Stimulated activated effector memory CD8-positive, alpha-beta T cell treated with anti-CD3 and anti-CD28 coated beads, Interleukin-12 subunit alpha, Interleukin-12 subunit beta, amount 100 ng/mL, for 72 hours (primary cell): Measurements from ENCODE around the gene MATN3.
A peak's percentile ranks its signal among the peaks of the same experiment; 100 is the strongest.
"Not testable (repeated sequence)": the region's sequence is repeated elsewhere in the genome, so short reads cannot be mapped to it uniquely, and the experiment has no call there.

Experiments
- ATAC-seq: fragments of 150-1000 bp; cut with Tn5 transposase; 2 replicates; pipeline ENCODE4 v1.10.0; 2021
- DNase-seq, 2 donors: peaks; one replicate each; pipeline ENCODE4 v3.0.0; 2021 to 2022; ENCODE audit warnings: low spot score in 2 of 2
- H3K27ac Mint-ChIP-seq: one replicate; pipeline ENCODE4 v1.8.0; 2022; ENCODE audit warnings: mild to moderate bottlenecking, mixed read lengths
- H3K36me3 Mint-ChIP-seq: one replicate; pipeline ENCODE4 v1.8.0; 2022; ENCODE audit warnings: mild to moderate bottlenecking, mixed read lengths
- H3K4me1 Mint-ChIP-seq: one replicate; pipeline ENCODE4 v1.8.0; 2022; ENCODE audit warnings: mixed read lengths
- H3K4me3 Mint-ChIP-seq: one replicate; pipeline ENCODE4 v1.8.0; 2022; ENCODE audit warnings: mild to moderate bottlenecking, mixed read lengths
- H3K9me3 Mint-ChIP-seq: one replicate; pipeline ENCODE4 v1.8.0; 2022; ENCODE audit warnings: mixed read lengths

The MATN3 gene

GRCh38 chr2:20048488-20049448 is 36.3 kb upstream of the MATN3 start:
- DNase-seq (no peak), ATAC-seq (no peak)
- peaks cover 25% of the 10 kb centered on the region for H3K4me1 Mint-ChIP-seq
- no peak overlapping the region for H3K27ac Mint-ChIP-seq
- H3K4me3 Mint-ChIP-seq = no peak overlapping the region
- no peaks in the 10 kb centered on the region for H3K9me3 Mint-ChIP-seq
- H3K36me3 Mint-ChIP-seq = peaks cover 9% of the 10 kb centered on the region

DNA sequence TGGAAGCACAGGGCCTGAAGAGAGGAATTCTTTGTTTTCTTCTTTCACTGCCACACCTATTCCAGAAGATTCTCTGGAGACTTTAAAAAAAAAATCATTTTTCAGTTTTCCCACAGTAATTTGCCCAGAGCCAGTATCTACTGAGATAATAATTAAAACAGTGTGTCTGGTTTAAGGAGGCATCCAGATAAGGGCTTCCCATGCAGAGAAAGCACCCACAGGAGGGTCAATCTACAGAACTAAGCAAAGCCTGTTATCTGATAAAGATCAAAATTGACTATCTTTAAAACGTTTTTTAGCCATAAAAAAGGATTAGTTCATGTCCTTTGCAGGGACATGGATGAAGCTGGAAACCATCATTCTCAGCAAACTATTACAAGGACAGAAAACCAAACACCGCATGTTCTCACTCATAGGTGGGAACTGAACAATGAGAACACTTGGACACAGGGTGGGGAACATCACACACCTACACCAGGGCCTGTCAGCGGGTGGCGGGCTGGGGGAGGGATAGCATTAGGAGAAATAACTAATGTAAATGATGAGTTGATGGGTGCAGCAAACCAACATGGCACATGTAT is 33.3 kb upstream of the MATN3 start:
- H3K9me3 Mint-ChIP-seq = not testable (repeated sequence)

GRCh38 chr2:20044778-20045177 is 32.3 kb upstream of the MATN3 start:
- peaks cover 31% of the 10 kb centered on the region for H3K36me3 Mint-ChIP-seq
- no peak for DNase-seq
- no peak overlapping the region for H3K27ac Mint-ChIP-seq
- H3K4me3 Mint-ChIP-seq = no peak overlapping the region
- H3K4me1 Mint-ChIP-seq = peaks cover 17% of the 10 kb centered on the region
- no peak for ATAC-seq
- H3K9me3 Mint-ChIP-seq = no peaks in the 10 kb centered on the region

More for the DNA sequence above, 33.3 kb upstream of the MATN3 start:
- Mint-ChIP-seq H3K4me1 (peaks cover 25% of the 10 kb centered on the region), H3K36me3 (peaks cover 21% of the 10 kb centered on the region)
- not testable (repeated sequence) for DNase-seq, H3K4me3 Mint-ChIP-seq, H3K27ac Mint-ChIP-seq, ATAC-seq

DNA sequence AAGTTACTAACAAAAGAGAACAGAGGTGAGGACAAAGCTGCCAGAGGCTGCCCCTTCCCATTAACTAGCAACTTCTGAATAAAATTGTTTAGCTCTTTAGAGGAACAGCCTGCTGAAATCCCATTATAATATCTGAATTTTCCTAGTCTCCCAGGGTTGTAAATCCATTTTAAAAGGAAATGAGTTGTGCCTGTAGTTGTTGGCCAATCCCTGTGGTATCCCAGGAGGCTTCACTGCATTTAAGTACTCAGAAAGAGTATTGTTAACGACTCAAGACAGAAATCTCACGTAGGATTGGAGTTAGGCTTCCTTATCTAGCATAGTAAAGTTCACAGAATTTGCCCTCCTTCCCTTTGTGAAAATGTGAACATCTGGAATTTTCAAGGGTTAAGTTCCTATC is 30.1 kb upstream of the MATN3 start:
- H3K36me3 Mint-ChIP-seq = peaks cover 54% of the 10 kb centered on the region
- no peak overlapping the region for H3K4me3 Mint-ChIP-seq
- no peak for ATAC-seq

DNA sequence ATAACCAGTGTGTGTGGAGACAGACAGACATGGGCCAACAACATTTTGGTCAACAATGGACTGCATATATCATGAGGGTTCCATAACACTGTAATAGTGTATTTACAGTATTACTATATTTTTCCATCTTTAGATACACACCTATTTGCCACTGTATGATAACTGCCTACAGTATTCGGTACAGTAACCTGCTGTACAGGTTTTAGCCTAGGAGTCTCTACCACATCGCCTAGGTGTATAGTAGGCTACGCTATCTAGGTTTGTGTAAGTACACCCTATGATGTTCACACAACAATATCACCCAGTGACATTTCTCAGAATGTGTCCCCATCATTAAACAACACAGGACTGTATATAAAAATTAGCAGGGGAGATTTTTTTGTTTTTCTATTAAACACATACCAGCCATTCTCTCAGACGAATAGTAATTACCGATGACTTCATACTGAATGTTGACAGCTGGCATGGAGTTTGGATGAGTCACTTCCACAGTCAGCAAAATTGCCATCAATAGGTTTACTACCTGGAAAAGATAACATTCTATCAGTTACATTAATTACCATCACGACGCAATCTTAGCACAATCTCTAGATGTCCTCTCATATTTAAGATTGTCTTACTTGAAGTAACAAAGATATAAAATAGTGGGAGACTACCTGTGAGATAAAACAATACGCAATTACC is 28.2 kb upstream of the MATN3 start:
- H3K27ac Mint-ChIP-seq = no peak overlapping the region
- no peak for DNase-seq

More for the DNA sequence above, 30.1 kb upstream of the MATN3 start:
- no peaks in the 10 kb centered on the region for H3K9me3 Mint-ChIP-seq
- H3K27ac Mint-ChIP-seq = no peak overlapping the region
- H3K4me1 Mint-ChIP-seq = no peaks in the 10 kb centered on the region
- DNase-seq = no peak

DNA sequence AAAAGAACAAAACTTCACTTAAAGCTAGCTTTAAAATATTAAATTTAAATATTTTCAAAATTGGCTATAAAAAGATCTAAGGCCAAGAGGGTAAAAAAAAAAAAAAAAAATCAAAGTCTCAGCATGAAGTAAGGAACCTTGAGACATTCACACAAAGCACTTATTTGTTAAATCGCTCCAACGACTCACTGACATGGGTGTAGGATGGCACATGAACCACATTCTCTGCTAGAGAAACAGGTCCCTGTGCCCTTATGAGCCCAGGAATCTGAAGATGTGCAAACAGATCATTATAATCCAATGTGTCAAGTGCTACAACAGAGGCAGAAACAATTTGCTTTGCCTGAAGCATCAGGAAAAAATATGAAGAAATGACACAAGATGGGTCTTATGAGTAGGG is 25.2 kb upstream of the MATN3 start:
- Mint-ChIP-seq H3K36me3 (peaks cover 93% of the 10 kb centered on the region), H3K4me3 (no peak overlapping the region), H3K4me1 (peaks cover 7% of the 10 kb centered on the region), H3K9me3 (no peaks in the 10 kb centered on the region), H3K27ac (no peak overlapping the region)
- DNase-seq = no peak
- ATAC-seq = no peak

More for the DNA sequence above, 28.2 kb upstream of the MATN3 start:
- Mint-ChIP-seq H3K9me3 (no peaks in the 10 kb centered on the region), H3K36me3 (peaks cover 68% of the 10 kb centered on the region), H3K4me3 (no peak overlapping the region), H3K4me1 (peaks cover 7% of the 10 kb centered on the region)
- ATAC-seq = no peak

DNA sequence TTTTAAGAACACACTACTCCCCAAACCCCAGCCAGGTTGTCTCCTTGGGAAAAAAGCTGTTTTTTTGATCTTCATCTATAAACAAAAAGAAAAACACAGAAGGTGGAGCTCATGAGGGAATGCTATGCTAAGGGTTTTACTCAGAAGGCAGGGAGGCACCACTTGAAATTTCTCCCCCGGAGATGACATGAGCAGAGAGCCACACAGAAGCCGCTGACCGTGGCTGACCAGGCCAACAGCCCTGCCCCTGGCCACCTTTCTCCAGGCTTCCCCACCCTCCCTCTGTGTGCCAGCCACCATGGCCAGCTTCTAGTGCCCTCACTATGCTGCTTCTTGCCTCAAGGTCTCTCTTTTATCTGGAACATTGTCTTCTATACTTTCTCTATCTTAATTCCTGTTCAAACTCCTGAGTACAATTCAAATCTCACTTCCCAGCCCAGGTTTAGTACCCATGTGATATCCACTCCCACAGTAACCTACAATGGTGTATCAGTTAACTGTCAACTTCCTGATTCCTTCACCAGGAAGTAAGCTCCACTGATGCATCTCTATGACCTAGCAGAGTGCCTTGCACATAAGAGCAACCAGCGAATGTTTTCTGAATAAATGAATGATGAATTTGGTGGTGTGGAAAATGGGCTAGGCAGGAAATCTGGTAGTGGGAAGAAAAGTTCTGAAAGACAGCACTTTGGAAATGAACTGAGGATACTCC is 23.6 kb upstream of the MATN3 start:
- no peak overlapping the region for H3K4me3 Mint-ChIP-seq
- ATAC-seq = no peak
- peaks cover 7% of the 10 kb centered on the region for H3K4me1 Mint-ChIP-seq
- H3K9me3 Mint-ChIP-seq = no peaks in the 10 kb centered on the region
- H3K27ac Mint-ChIP-seq = peak overlapping the region; percentile 20
- peaks cover 100% of the 10 kb centered on the region for H3K36me3 Mint-ChIP-seq
- no peak for DNase-seq

- Mint-ChIP-seq H3K27ac (no peak overlapping the region), H3K9me3 (no peaks in the 10 kb centered on the region), H3K4me3 (no peak overlapping the region), H3K36me3 (peaks cover 100% of the 10 kb centered on the region), H3K4me1 (peaks cover 7% of the 10 kb centered on the region)
- DNase-seq = no peak
- no peak for ATAC-seq
These were observed 22.4 kb upstream of the MATN3 start for GRCh38 chr2:20034821-20035220.

DNA sequence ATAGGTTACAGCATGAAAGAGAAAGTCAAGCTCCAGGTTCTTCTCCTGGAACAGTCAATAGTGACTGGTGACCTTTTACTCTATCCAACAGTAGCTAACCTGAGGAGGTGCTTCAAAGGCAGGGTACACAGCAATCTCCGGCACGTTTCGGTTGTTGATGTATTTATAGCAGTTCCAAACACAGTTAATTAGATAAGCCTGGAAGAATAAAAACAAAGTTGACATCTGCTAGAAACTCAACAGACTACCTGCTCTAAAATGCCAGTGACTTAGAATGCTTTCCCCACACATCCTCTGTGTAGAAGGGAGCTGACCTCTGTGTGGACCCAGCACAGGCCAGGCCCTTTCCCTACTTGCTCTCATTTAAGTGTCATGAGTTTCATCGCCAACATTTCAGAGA is 21.8 kb upstream of the MATN3 start:
- no peak overlapping the region for H3K27ac Mint-ChIP-seq
- ATAC-seq (no peak), DNase-seq (no peak)
- peaks cover 7% of the 10 kb centered on the region for H3K4me1 Mint-ChIP-seq
- H3K9me3 Mint-ChIP-seq = no peaks in the 10 kb centered on the region
- H3K36me3 Mint-ChIP-seq = peaks cover 99% of the 10 kb centered on the region
- H3K4me3 Mint-ChIP-seq = no peak overlapping the region

DNA sequence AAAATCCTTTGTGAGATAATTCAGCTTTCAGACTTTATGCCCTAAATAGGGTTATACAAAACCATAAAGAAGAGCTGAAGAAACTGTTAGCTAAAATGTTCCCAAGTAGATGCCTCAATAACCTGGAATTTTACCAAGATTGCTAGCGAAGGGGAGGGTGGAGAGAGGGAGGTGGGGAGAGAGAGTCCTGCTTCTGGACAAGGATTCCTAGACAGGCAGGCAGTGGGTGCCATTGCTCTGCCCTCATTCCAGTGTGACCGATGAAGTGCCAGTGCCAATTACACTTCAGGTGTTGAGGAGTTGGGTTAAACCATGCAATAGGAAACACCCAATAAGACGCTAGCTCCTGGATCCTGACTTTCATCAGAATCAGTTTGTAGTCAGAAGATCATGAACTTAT is 20.9 kb upstream of the MATN3 start:
- Mint-ChIP-seq H3K4me3 (no peak overlapping the region), H3K27ac (no peak overlapping the region), H3K9me3 (no peaks in the 10 kb centered on the region), H3K4me1 (peaks cover 7% of the 10 kb centered on the region), H3K36me3 (peaks cover 99% of the 10 kb centered on the region)
- ATAC-seq (no peak), DNase-seq (no peak)

DNA sequence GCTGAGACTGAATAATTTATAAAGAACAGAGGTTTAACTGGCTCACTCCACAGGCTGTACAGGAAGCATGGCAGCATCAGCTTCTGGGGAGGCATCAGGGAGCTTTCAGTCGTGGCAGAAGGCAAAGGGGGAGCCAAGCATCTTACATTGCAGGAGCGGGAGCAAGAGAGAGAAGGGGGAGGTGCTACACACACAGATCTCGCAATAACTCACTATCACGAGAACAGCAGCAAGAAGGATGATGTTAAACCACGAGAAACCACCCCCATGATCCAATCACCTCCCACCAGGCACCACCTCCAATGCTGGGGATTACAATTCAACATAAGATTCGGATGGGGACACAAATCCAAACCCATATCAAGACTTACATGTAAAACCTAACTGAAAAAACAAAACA is 17.8 kb upstream of the MATN3 start:
- Mint-ChIP-seq H3K4me3 (no peak overlapping the region), H3K27ac (no peak overlapping the region), H3K9me3 (no peaks in the 10 kb centered on the region), H3K36me3 (peaks cover 71% of the 10 kb centered on the region), H3K4me1 (no peaks in the 10 kb centered on the region)
- DNase-seq = no peak
- ATAC-seq = no peak

DNA sequence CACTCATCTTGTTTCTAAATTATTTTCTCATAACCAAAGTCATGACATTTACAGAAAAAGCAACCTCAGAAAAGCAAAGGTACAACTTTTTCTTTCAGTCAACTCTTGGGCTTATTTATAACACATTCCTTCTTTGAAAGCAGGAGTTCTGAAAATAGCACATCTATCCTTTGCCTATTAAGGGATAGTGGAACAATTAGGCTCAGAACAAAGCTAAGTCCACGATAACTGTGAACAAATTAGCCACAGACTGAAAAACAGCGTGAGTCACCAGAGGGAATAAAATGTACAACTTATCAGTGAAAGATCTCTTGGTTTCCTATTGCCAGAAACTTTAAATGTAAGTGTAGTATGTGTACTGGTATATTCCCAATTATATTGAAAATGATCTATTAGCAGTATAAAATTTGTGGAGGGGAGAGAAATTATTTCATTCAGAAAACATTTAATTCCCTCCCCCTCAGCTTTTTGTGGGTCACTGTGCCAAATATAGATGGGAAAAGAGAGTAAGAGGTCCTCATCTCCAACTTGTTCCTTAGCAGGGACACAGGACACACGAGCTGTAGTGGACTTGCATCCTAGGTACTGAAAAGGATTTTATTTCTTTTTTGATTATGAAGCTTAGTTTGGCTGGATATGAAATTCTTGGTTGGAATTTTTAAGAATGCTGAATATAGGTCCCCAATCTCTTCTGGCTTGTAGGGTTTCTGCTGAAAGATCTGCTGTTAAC is 15.4 kb upstream of the MATN3 start:
- DNase-seq (no peak), ATAC-seq (no peak)
- Mint-ChIP-seq H3K4me3 (no peak overlapping the region), H3K27ac (no peak overlapping the region), H3K9me3 (no peaks in the 10 kb centered on the region), H3K4me1 (no peaks in the 10 kb centered on the region), H3K36me3 (peaks cover 47% of the 10 kb centered on the region)

DNA sequence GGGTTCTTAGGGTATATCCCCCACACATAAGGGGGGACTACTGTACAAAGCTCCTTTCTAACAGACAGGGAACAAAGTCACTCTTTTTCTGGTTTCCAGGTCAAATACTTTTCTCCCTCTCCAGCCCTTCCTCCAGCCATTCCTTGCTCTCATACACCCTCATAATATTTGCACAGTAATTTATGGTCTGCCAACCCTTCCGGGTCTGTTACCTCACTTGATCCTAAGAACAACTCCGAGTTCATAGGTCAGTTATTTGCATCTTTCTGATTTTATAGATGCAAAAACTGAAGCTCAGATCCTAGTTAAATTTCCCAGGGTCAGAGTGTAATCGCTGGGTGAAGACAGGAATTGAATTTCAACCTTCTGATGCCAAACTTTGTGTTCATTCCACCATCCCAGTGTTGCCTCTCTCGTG is 14.8 kb upstream of the MATN3 start:
- Mint-ChIP-seq H3K9me3 (no peaks in the 10 kb centered on the region), H3K4me3 (no peak overlapping the region), H3K4me1 (no peaks in the 10 kb centered on the region), H3K27ac (no peak overlapping the region), H3K36me3 (peaks cover 41% of the 10 kb centered on the region)
- ATAC-seq (no peak), DNase-seq (no peak)

DNA sequence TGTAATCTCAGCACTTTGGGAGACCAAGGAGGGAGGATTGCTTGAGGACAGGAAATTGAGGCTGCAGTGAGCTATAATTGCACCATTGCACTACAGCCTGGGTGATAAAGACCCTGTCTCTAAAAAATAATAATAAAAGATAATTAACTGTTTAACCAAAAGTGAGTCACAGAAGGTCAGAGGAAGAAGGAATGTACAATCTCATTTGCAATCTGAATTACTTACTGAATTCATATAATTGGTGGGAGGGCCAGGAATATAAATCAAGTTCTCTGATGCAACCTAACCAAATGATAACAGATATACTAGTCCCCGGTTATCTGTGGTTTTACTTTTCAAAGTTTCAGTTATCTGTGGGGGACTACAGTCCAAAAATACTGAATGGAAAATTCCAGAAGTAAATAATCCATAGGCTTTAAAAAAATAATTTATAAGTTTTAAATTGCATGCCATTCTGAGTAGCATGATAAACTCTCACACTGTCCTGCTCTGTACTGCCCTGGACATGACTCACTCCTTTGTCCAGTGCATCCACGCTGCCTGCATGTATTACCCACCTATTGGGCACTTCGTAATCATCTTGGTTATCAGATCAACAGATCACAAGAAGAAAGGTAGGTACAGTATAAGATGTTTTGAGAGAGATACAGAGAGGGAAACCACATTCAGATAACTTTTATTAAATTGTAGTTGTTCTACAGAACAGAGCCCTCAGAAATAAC is 12.8 kb upstream of the MATN3 start:
- DNase-seq (no peak), ATAC-seq (no peak)
- Mint-ChIP-seq H3K9me3 (peaks cover 6% of the 10 kb centered on the region), H3K4me3 (no peak overlapping the region), H3K4me1 (no peaks in the 10 kb centered on the region), H3K27ac (no peak overlapping the region), H3K36me3 (peaks cover 21% of the 10 kb centered on the region)
